RWPE1 (cell line): ENCODE measurements around the gene TPCN2.

Experiments used
- CTCF ChIA-PET: fragments of 350-600 bp; sonication (Branson Sonifier 250); formaldehyde crosslinking; extraction: SDS; loops from one replicate; lab custom pipeline; 2021; lab: Yijun Ruan, JAX
- POLR2A ChIA-PET: fragments of 400-600 bp; formaldehyde crosslinking; extraction: SDS; loops from one replicate; lab custom pipeline; 2020; ENCODE audit warnings: antibody characterized with exemption; ENCODE audit not compliant: low non-redundant PET; lab: Yijun Ruan, JAX
- DNase-seq: peaks from one replicate; pipeline ENCODE4 v3.0.0; 2012; ENCODE audit warnings: low spot score
- H3K27ac ChIP-seq: fragments of 450-650 bp; 2 replicates; pipeline ENCODE4 v1.5.1; 2017
- TF ChIP-seq, protein P1 (sequence below): fragments of 450-650 bp; conservative IDR thresholded peaks from 2 replicates; pipeline ENCODE4 v1.5.1; 2017; ENCODE audit warnings: low read depth, mild to moderate bottlenecking

TPCN2 gene

DNA sequence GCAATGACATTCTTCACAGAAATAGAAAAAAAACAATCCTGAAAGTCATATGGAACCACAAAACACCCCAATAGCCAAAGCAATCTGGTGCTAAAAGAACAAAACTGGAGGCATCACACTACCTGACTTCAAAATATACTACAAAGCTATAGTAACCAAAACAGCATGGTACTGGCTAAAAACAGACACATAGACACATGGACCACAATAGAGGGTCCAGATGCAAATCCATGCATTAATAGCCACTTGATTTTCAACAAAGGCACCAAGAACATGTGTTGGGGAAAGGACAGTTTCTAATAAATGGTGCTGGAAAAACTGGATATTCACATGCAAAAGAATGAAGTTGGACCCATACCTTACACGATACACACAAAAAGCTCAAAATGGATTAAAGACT, 79.2 kb downstream of the TPCN2 start:
- TF ChIP-seq, protein P1, sequence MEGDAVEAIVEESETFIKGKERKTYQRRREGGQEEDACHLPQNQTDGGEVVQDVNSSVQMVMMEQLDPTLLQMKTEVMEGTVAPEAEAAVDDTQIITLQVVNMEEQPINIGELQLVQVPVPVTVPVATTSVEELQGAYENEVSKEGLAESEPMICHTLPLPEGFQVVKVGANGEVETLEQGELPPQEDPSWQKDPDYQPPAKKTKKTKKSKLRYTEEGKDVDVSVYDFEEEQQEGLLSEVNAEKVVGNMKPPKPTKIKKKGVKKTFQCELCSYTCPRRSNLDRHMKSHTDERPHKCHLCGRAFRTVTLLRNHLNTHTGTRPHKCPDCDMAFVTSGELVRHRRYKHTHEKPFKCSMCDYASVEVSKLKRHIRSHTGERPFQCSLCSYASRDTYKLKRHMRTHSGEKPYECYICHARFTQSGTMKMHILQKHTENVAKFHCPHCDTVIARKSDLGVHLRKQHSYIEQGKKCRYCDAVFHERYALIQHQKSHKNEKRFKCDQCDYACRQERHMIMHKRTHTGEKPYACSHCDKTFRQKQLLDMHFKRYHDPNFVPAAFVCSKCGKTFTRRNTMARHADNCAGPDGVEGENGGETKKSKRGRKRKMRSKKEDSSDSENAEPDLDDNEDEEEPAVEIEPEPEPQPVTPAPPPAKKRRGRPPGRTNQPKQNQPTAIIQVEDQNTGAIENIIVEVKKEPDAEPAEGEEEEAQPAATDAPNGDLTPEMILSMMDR = no peak
- ChIA-PET CTCF (no interaction called here), POLR2A (no interaction called here)
- DNase-seq = no peak
- H3K27ac ChIP-seq = no peak overlapping the region

- H3K27ac ChIP-seq = no peak overlapping the region
- ChIA-PET CTCF (interaction anchor here (0.6 kb wide), 1 partner anchor 49 kb away, joined by 3 read pairs; no protein-coding TSS in a partner anchor), POLR2A (no interaction called here)
- TF ChIP-seq, protein P1 = no peak
- no peak for DNase-seq
Measured at GRCh38 chr11:69129053-69129452, 80.3 kb downstream of the TPCN2 start.

GRCh38 chr11:69129647-69130046, 80.9 kb downstream of the TPCN2 start:
- ChIA-PET POLR2A (no interaction called here), CTCF (interaction anchor here (0.6 to 0.7 kb wide), 2 partner anchors 48 to 1103 kb away, joined by 3 read pairs; no protein-coding TSS in a partner anchor)
- TF ChIP-seq, protein P1 = no peak
- DNase-seq = no peak
- H3K27ac ChIP-seq = no peak overlapping the region

DNA sequence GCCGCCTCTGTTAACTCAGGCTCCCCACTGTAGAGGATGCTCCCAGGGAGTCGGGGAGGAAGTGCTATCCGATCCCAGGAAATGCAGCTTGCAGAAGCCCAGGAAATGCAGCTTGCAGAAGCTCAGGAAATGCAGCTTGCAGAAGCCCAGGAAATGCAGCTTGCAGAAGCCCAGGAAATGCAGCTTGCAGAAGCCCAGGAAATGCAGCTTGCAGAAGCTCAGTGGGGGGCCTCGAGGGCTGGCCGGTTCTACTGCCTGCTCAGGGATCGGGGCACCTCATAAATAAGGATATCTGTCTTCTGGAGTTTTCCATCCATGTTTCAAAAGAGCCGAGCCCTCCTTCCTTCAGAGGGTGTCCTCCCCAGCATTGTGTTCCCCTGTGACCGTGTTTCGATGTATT, 81.9 kb downstream of the TPCN2 start:
- H3K27ac ChIP-seq = peak overlapping the region; percentile 31
- ChIA-PET CTCF (interaction anchor here (0.5 to 1.6 kb wide), 7 partner anchors 10 to 514 kb away, joined by 3 to 9 read pairs (median 4); no protein-coding TSS in a partner anchor), POLR2A (no interaction called here)
- TF ChIP-seq, protein P1 = no peak
- no peak for DNase-seq

GRCh38 chr11:69131121-69131566, 82.4 kb downstream of the TPCN2 start:
- POLR2A ChIA-PET = no interaction called here
- peak overlapping the region; percentile 31 for H3K27ac ChIP-seq
- CTCF ChIA-PET = interaction anchor here (0.5 to 1.6 kb wide), 21 partner anchors 8 to 686 kb away, joined by 3 to 9 read pairs (median 4); no protein-coding TSS in a partner anchor
- DNase-seq = no peak
- TF ChIP-seq, protein P1 = no peak

- ChIA-PET POLR2A (interaction anchor here (0.5 kb wide), 1 partner anchor 235 kb away, joined by 3 read pairs; no protein-coding TSS in a partner anchor), CTCF (interaction anchor here (0.5 to 1.6 kb wide), 25 partner anchors 9 to 687 kb away, joined by 3 to 9 read pairs (median 4); no protein-coding TSS in a partner anchor)
- H3K27ac ChIP-seq = peak overlapping the region; percentile 31; the same call in 1 of the 2 replicates
- TF ChIP-seq, protein P1 = peak; percentile 77
- peak; percentile 73 for DNase-seq
Measured at GRCh38 chr11:69131644-69132300, 83.0 kb downstream of the TPCN2 start.
